Measurements from ENCODE around the gene LRRC31.

GRCh38 chr3:169895072-169895471 lies 25.3 kb upstream of the LRRC31 start:
- TF ChIP-seq CTCF (IDR thresholded peaks at IDR 0.05; ENCODE audit: low read depth, low read length, poor library complexity, severe bottlenecking) (no peak), EZH2phosphoT487 (IDR thresholded peaks at IDR 0.05; ENCODE audit: borderline replicate concordance, low read length) (no peak)

Measured in DOHH2 (cell line).